NCI-H526 treated with DMSO at 0.1 percent for 48 hours (cell line): ENCODE results near the gene PSME2.

Source experiments
- DNase-seq: peaks from one replicate; lab custom pipeline; 2025; lab: John Stamatoyannopoulos, UW

Gene PSME2, protein sequence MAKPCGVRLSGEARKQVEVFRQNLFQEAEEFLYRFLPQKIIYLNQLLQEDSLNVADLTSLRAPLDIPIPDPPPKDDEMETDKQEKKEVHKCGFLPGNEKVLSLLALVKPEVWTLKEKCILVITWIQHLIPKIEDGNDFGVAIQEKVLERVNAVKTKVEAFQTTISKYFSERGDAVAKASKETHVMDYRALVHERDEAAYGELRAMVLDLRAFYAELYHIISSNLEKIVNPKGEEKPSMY

DNA sequence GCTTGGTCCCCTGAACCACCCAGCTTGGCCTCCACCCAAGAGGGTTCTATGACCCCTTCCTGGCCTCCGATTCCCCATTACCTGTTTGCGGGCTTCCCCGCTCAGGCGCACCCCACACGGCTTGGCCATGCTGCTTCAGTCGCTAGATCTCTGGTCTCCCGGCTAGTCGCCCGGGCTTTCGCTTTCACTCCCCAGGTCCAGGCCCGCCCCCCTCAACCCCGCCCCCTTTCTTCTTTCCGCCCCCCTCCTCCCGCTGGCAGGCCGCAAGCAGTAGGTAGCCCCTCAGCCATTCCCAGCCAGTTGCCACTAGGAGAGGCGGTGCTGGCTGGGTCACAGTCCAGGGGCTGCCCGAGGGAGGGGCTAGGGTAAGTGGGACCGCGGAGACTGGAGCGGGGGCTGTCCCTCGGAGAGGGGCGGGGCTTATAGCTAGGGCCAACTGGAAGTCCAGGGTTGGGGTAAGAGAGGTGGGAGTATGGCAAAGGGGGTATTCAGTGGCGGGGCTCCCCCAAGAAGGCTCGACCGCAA lies at the start of gene PSME2:
TSS of gene PSME2 (minus strand) at position 158 of the 525 bp plus-strand sequence. CDS start at position 129, 29 bp downstream.
- peak; percentile 94 for DNase-seq

DNA sequence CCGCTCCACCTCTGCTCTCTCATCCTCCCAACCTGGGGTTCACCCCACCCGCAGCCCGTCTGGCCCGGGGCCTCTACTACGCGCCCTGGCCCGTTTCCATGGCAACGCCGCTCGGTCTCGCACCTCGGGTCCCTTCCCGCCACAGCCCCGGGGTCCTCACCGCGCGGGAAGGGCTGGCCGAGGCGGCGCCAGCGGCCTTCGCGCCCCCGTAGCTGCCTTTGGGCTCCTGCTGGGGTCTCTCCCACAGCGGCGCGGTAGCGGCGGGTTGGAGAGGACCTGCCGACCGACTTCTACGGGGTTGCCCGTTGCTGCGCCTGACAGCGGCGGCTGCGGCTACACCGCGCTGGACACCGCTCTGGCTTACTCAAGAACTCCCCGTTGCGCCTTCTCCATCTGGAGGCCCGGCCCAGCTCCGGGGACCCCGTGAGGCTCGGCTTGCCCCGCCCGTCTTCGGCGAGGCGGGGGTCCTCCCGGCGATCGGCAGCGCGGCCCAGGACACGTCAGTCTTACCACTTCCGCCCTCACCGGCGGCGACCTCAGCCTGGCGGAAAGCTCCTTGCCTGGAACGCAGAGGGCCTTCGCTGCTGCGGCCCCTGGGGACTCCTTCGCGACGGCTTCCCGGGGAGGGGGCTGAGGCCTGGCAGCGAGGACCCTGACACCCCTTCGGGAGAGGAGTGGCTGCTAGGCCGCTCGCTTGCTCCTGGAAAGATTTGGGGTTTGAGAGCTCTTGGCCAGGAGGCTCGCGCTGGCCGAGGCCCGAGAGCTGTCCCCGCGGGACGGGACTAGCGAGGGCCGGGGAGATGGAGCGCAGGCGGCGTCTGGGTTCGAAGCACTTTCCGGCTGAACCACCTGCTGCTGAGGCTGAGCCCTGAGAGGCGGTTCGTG lies 49.0 kb upstream of the PSME2 start, which contains the start of gene TM9SF1:
TSS of gene TM9SF1 (minus strand) at position 256 of the 885 bp plus-strand sequence. CDS start 422 bp downstream, outside the sequence.
- peak; percentile 73 for DNase-seq

DNA sequence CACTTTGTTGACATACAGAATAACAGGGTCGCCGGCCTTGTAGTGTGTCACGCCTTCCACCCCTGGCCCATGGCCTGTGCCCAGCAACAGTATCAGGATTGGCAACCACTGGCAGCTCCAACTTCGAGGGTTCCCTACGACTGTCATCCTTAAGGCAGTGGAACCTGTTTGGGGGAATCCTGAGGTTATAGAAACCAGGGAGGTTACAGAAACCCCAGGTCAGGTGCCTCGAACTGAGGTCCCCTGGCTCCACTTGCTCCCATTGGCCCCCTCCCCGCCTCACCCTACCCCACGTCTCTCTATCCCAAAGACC lies 48.4 kb upstream of the PSME2 start:
- DNase-seq, result no peak

DNA sequence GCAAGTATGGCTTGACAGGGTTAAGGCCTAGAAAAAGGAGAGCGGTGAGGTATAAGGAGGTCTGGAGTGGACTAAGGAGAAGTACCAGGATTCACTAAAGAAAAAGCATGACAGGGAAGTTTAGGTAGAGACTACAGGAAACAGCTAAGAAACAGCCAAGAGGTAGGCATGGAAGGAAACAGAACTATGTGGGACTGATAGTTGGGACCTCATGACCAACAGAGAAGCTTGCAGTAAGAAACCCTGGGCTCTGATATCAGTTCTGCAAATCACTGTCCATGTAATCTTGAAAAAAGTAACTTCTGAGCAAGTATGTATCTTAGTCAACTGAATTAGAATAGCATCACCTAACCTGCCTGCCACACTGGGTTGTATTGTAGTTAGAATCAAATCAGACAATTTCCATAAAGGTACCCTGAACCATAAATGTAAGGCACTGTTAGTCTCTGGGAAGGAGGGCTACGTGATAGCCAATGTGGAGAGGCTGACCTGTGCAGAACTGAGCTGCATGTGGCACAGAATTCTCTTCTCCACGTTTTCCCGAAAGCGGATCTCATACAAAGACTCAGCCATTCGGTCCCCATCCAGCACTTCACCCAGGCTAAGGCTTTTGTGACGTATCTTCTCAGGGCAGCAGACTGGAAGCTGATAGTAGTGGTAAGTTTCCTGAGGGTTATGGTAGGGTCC lies 47.9 kb upstream of the PSME2 start:
- DNase-seq, result no peak

DNA sequence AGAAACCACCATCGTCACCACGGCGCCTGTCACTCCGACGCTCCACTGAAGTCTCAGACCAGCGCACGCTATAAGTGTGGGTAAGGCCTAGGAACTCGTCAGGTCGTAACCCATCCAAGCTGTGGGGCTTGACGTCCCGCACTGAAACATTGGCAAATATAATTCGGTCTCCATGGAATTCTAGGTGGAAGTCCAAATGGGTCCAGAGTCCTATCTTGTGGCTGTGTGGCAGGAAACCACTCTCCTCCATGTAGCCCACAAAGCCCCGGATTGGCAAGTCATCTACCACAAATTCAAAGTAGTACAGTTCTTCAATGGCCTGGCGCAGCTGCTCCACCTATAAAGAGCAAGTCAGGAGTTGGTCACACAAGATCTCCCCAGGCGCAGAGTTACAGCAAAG lies 46.5 kb upstream of the PSME2 start:
- no peak for DNase-seq

DNA sequence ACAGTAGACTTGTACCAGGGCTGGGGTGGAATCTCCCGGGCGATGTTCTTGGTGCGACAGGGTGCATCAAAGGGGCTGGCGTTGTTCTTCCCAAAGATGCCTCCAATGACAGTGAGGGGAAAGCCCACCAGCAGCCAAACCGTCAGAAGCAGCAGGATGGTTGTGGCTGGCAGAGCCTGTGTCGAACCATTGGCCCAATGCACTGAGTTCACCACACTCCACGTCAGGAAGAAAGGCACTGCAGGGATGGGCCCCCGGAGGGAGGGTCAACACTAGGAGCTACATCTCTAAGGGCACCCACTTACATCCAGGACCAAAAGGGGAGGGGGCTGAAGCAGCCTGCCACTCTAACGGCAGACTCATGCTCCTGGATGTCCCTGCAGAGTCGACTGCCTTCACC lies 44.0 kb upstream of the PSME2 start:
- DNase-seq, result no peak

DNA sequence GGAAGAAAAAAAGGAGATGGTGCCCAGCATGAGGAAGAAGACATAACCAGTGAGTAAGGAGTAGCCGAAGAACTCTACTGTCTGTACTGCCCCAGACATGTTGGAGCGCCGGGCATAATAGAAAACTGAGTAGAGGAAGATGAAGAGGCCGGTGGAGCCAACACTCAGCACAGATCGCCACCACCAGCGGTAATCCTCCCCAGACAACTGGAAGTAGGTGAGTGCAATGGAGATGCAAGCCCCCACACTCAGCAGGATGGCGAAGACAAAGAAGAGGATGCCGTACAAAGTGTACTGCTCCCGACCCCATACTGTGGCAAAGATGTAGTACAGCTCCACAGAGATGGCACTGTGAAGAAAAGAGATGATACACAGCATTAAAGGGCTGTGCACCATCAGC lies 43.0 kb upstream of the PSME2 start:
- no peak for DNase-seq

DNA sequence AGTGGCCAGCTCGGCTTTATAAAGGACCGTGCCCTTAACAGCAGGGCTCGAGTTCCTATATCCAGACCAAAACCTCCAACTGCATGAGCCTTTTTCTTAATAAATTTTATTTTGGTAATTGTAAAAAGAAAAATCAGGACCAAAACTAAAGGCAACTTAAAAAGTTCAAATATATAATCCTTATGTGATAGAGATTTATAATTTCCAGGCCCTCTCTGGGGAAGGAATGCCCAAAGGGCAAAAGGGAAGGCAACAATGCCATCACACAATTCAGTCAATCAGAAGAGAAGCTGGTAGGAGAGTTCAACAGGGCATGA lies 42.6 kb upstream of the PSME2 start:
- no peak for DNase-seq

DNA sequence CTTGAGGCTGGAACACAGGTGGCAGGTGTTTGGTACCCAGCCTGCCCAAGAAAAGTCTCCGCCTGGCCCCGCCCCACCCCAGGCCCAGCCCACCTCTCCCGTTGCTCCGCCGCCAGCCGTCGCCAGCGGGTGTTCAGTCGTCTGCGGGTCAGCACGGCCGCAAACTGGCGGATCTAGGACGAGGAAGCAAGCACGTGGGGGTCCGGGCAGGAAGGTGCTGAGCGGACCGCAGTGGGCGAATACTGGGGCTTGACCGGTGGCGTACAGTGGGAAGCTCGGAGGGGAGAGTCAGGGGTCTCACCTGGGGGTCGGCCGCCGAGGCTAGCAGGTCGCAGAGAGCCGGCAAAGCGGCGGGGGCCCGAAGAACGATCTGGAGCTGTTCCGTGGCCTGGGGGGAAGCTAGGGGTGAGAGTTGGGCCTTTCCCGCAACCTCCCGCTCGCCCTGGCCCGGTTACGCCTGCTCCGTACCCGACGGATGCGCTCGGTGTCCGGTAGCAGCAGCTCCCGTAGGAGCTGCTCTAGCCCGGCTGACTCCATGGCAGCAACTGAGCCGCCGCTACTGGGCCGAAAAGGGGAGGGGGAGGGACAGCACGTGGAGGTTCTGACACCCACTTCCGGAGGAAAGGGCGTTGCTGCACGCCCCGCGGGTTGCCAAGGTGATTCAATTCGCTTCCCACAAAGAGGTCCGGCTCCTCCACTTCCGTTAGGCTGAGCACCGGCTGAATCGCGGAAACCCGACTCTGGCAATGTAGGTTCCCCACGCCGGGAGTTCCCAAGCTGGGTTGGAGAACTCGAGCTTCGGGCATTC lies 42.0 kb upstream of the PSME2 start, which contains the start of gene IPO4:
TSS of gene IPO4 (minus strand) at position 566 of the 808 bp plus-strand sequence. CDS start at position 537, 29 bp downstream.
- DNase-seq, result peak; percentile 95

DNA sequence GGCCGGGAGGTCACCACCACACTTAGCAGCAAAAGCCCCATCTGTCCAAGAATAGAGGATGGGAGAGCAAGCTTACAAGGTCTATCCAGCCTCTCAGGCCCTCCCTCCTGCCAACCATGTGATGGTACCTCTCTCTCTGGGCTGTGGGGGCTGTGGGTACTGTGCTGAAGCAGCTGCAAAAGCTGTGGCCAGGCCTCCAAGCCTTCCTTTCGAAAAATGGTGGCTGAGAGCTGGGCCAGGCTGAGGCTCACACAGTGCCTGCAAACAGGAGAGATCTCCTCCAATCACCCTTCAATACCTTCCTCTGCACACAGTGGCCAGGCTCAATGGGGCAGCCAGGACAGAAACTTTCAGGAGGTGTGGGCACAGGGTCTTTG lies 41.1 kb upstream of the PSME2 start:
- DNase-seq, result no peak

DNA sequence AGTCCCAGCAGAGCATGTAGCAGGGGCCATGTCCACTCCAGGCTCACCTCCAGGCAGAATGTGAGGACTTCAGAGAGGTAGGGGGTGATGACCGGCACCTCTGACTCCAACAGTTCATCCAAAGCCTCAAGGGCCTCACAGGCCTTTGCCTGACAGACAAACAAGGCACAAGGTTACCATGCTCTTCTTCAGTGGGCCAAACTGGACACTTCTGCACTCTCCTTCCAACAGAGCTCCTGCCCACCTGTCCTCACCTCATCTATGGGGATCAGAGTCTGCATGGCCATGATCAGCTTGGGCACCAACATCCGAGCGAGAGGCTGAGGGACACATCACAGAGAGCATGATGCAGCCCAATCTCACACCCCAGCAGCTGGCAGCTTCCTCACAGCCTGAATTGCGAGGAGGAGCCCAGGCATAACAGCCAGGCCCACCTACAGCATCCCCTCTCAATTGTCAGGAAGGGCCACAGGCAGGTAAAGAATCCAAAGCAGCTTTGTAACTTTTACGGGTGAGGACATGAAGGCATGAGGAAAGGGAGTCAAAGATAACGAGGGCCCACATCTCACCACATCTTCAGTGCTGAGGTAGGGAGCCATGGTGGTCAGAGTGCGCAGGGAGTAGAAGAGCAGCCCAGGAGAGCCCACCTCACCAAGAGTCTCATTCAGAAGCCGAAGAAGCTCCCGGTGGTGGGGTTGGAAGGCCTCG lies 40.6 kb upstream of the PSME2 start:
- no peak for DNase-seq

DNA sequence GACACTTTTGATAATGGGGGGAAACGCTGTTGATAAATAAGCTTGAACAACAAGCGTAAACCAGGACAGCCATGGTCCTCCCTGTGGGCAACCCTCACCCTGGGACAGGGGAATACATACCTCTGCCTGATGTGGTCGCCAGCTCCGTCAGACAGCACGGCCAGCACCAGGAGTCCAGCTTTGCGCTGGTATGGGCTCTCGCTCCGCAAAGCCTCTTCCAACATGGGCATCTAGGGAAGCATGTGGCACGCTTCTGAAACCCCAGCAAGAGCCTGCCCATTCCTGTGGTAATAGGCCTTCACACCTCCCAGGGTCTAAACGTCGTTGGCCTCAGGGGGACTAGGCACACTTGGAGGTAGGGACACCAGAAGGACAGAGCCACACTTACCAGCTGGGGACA lies 39.3 kb upstream of the PSME2 start:
- no peak for DNase-seq

DNA sequence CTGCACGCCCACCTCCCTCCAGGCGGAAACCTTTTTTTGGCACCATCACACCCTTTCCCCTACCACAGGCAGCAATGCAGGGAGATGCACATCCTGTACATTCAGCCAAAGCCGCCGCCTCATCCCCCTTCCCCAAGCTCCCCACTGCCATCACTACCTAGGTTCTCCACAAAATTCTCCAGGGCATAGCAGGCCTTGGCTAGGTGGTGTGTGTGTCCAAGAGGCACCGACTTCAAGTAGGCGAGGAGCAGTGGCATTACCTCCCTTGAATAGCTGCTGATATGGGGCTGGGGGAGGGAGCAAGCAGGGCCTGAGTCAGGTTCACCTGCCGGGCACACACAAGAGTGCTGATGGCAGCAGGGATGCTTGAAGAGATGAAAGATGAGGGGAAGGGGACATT lies 38.6 kb upstream of the PSME2 start:
- no peak for DNase-seq

DNA sequence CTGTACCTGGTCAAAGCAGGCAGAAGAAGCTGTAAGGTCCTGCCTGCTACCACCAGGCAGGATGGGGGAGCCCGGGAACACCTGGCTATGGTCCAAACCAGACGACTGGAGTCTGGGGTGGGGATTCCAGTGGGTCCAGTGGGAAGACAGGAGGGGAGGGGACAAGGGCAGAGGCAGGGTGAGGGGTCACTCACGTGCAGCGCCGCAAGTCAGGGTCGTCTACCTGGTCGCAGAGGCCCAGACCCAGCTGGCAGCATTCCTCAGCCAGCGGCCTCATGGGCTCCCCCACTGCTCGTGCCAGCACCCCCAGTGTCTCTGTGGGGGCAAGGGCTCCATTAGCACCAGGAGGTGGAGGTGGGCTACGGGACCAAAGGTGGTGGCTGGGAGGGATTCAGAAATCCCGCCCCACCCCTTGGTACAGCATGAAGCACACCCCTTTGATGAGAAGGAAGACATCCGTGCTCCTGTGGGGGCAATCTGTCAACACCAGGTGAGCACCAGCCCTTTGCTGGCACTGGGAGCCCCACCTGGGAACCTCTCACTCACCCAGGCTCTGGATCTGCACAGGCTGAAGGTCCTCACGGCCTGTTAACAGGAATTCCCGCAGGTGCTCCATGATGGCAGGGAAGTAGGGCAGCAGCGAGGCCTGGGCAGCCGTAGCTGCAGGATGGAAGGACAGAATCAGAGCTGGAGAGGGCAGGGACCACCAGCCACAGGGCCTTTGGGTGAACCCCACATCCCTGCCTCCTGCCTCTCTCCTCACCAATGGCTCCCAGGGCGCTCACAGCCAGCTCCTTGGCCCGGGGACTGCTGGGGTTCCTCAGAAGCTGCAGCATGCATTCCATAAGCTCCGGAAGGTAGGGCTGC lies 37.9 kb upstream of the PSME2 start:
- DNase-seq, result no peak

DNA sequence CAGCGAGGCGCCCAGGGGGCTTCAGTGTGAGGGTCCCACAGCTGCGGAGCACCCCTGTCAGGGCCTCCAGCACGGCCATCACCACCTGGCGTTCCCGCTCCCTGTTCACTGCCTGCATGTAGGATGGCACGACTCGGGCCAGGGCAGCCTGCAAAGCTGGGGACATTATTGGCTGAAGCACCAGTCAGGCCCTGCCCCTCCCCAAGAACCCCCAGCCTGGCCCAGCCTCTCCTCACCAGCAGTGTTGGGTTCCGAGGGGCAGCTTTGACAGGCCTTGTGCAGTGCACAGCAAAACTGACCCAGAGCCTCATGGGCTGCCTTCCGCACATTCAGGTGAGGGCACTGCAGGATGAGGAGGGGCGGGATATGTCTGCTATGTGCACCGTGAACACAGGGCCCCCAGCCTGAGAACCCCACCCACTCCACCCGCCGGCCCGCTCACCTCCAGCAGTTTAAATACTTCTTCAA lies 36.6 kb upstream of the PSME2 start:
- no peak for DNase-seq

DNA sequence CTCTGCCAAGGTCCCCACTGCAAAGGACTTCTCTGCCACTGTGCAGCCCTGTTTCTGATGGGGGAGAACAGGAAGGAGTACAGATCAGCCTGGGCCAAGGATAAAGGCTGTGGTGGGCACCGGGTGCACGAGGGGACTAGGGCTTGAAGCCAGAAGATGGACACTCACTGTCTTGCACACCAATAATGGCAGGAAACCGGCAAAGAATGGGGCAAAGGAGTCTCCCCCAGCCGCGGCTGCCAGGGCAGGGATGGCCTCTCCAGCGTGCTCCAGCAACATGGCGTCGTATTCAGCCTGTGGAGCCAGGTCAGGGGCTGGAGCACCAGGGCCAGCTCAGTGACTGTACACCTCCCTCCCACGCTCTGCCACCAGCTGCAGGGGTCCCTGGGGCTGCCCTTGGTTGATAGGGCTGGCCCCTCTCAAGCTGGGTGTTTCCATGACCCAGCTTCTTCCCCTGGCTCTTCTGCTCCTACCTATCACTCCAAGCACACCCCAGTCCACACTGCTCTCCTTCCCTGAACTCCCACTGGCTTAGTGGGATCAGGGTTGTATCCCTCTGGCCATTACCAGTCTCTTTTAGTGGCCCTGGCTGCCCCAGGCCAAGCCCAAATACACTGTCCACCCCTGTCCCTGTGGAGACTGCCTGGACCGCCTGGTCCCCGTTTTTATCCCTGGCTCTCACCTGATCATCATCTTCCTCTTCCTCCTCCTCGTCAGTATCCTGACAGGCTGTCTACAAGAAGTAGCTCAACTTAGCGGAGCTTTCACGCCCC lies 35.9 kb upstream of the PSME2 start:
- DNase-seq, result no peak

DNA sequence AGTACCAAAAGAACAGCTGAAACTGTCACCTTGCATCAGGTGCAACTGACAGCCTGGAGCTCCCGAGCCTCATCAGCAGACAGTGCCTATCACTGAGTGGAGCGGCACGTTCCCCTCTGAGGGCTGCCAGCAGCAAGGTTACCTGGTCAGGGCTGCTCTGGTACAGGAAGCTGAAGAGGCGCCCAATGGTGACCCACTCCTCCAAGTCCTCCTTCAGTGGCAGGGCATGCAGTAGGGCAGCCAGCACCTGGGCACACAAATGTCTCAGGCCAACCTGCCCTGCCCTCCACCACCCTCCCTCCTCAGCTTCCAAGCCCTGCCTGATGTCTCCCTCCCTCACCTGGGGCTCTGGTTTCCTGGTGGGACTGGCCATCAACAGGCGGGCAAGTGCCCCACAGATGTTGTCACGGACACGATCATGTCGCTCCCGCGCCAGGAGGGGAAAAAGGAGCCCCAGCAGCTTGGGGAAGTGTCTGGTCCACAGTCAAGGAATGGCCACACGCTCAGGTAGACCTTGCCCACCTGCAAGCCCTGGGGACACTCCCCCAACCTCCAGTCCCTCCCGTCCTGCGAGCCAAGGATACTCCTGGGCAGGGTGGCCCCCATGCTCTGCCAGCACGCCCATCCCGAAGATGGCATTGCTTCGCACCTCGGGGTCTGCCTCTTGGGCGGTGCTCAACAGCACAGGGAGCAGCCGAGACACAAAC lies 35.1 kb upstream of the PSME2 start:
- DNase-seq, result no peak

DNA sequence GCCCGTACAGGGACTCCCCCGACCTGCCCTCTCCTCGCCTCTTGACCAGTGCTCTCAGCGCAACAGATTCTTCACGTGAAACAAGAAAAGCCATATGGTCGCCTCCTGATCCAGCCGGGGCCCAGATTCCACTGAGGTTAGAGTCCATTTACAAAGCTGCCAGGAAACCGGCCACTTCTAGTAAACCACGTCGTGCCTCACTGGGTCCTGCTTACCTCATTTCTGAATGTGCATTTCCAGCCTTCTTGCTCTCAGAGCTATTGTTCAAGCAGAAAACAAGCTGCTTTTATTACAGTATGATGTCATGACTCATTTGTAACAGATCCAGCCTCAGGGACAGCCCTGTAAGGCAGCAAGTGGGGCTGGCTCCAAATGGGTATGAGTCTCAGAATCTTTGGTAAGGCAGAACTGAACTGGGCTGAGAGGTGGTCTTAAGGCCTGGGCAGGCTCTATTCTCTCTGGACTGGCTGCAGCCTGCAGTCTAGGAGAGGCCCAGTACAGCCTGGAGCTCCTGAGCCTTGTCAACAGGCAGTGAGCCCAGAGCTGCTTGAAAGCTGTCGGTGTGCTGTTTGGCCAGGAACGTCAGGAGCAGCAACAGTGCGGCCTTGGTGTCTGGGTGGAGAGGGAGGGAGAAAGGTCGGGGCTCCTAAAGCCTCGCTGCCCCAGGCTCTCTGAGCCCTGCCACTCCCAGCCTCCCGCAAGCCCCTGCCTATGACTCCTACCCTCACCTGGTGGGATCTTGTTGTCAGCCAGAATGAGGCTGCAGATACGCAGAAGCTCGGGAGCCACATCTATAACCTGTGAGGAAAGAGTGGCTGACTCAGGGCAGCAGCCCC lies 33.8 kb upstream of the PSME2 start:
- no peak for DNase-seq
